ENCODE measurements around the gene RTL5. TPM values are rescaled to one million over a fixed set of nuclear protein-coding genes. Genes with fewer than 3 reads are reported as not detected.

The RTL5 gene
- total RNA-seq, 4 donors from 2014 or later = 8.0 to 19.8 (median 13.3) TPM

GRCh38 chrX:72086995-72087394, 44.7 kb downstream of the RTL5 start:
- Histone ChIP-seq H3K4me1 (peaks cover 0 to 18% (median 8%) of the 10 kb centered on the region in 4 donors), H3K9me3 (no peaks in the 10 kb centered on the region), H3K36me3 (no peaks in the 10 kb centered on the region), H3K27ac (replicated peaks in 1 of 4) (no peak overlapping the region), H3K4me3 (no peak overlapping the region), H3K27me3 (no peaks in the 10 kb centered on the region)
- intact Hi-C loops (cut with DNase I) = no loop called here
- DNase-seq (ENCODE audit: extremely low spot score) = no peak
- WGBS = 88% methylated on average over 1 of the region's 1 CpG
- no peak for TF ChIP-seq EP300 (IDR thresholded peaks at IDR 0.05)
- TF ChIP-seq POLR2AphosphoS5 (IDR thresholded peaks at IDR 0.05) = no peak
- TF ChIP-seq POLR2A (IDR thresholded peaks at IDR 0.05; ENCODE audit: low read depth) = no peak
- TF ChIP-seq CTCF (IDR thresholded peaks at IDR 0.05) = no peak

GRCh38 chrX:72084114-72084513, 47.6 kb downstream of the RTL5 start:
- H3K4me1 ChIP-seq = peaks cover 0 to 42% (median 28%) of the 10 kb centered on the region in 4 donors
- 86% methylated on average over 1 of the region's 1 CpG for WGBS

GRCh38 chrX:72083291-72083690, 48.4 kb downstream of the RTL5 start:
- 83% methylated on average over 2 of the region's 2 CpGs for WGBS
- H3K4me1 ChIP-seq = peaks cover 3 to 50% (median 32%) of the 10 kb centered on the region in 4 donors
- no peak for DNase-seq (ENCODE audit: extremely low spot score)
- intact Hi-C loops (cut with DNase I) = no loop called here
- H3K9me3 ChIP-seq = no peaks in the 10 kb centered on the region
- peaks cover 0 to 2% (median 0%) of the 10 kb centered on the region in 4 donors for H3K27me3 ChIP-seq
- no peak overlapping the region for H3K4me3 ChIP-seq
- TF ChIP-seq EP300 (IDR thresholded peaks at IDR 0.05) (no peak), POLR2A (IDR thresholded peaks at IDR 0.05; ENCODE audit: low read depth) (no peak), CTCF (IDR thresholded peaks at IDR 0.05) (no peak), POLR2AphosphoS5 (IDR thresholded peaks at IDR 0.05) (no peak)
- H3K27ac ChIP-seq (replicated peaks in 1 of 4) = peak overlapping the region in 1 of 4 donors; percentile 17
- H3K36me3 ChIP-seq = no peaks in the 10 kb centered on the region

More at GRCh38 chrX:72084114-72084513, 47.6 kb downstream of the RTL5 start:
- Histone ChIP-seq H3K36me3 (no peaks in the 10 kb centered on the region), H3K4me3 (no peak overlapping the region), H3K9me3 (no peaks in the 10 kb centered on the region), H3K27ac (replicated peaks in 1 of 4) (peak overlapping the region in 1 of 4 donors; percentile 11), H3K27me3 (no peaks in the 10 kb centered on the region)
- intact Hi-C loops (cut with DNase I) = no loop called here
- TF ChIP-seq POLR2A (IDR thresholded peaks at IDR 0.05; ENCODE audit: low read depth) (no peak), EP300 (IDR thresholded peaks at IDR 0.05) (no peak), POLR2AphosphoS5 (IDR thresholded peaks at IDR 0.05) (no peak), CTCF (IDR thresholded peaks at IDR 0.05) (no peak)
- DNase-seq (ENCODE audit: extremely low spot score) = no peak

GRCh38 chrX:72081605-72082320, 50.0 kb downstream of the RTL5 start:
- 65% methylated on average over 12 of the region's 12 CpGs for WGBS
- no peaks in the 10 kb centered on the region for H3K36me3 ChIP-seq
- intact Hi-C loops (cut with DNase I) = no loop called here
- DNase-seq (ENCODE audit: extremely low spot score) = no peak
- peak overlapping the region; percentile 21 to 34 (median 30) for H3K4me3 ChIP-seq
- H3K4me1 ChIP-seq = peaks cover 6 to 51% (median 32%) of the 10 kb centered on the region in 4 donors
- peaks cover 0 to 4% (median 0%) of the 10 kb centered on the region in 4 donors for H3K27me3 ChIP-seq
- TF ChIP-seq EP300 (IDR thresholded peaks at IDR 0.05) = no peak
- H3K27ac ChIP-seq (replicated peaks in 1 of 4) = peak overlapping the region; percentile 35 to 62 (median 45)
- no peaks in the 10 kb centered on the region for H3K9me3 ChIP-seq

- no peaks in the 10 kb centered on the region for H3K36me3 ChIP-seq
- peaks cover 6 to 51% (median 32%) of the 10 kb centered on the region in 4 donors for H3K4me1 ChIP-seq
- H3K27me3 ChIP-seq = peaks cover 0 to 4% (median 0%) of the 10 kb centered on the region in 4 donors
- TF ChIP-seq POLR2A (IDR thresholded peaks at IDR 0.05; ENCODE audit: low read depth) (no peak), POLR2AphosphoS5 (IDR thresholded peaks at IDR 0.05) (no peak), EP300 (IDR thresholded peaks at IDR 0.05) (no peak), CTCF (IDR thresholded peaks at IDR 0.05) (no peak)
- no peaks in the 10 kb centered on the region for H3K9me3 ChIP-seq
- peak overlapping the region; percentile 21 to 34 (median 30) for H3K4me3 ChIP-seq
- H3K27ac ChIP-seq (replicated peaks in 1 of 4) = peak overlapping the region in 3 of 4 donors; percentile 35 to 62 (median 46)
- intact Hi-C loops (cut with DNase I) = no loop called here
- DNase-seq (ENCODE audit: extremely low spot score) = no peak
- 79% methylated on average over 7 of the region's 7 CpGs for WGBS
Observed at GRCh38 chrX:72080800-72081199, 50.9 kb downstream of the RTL5 start.
